ENCODE measurements around the gene SLFN12. TPM values are rescaled to one million over a fixed set of nuclear protein-coding genes. Genes with fewer than 3 reads are reported as not detected.

SLFN12 gene
- total RNA-seq, 1 donor, result 19.9 TPM

- Histone ChIP-seq H4K20me1 (ENCODE audit: insufficient read depth, low read length) (no peaks in the 10 kb centered on the region), H3K4me3 (ENCODE audit: insufficient read depth, low read length) (no peak overlapping the region)
These were observed 15.2 kb upstream of the SLFN12 start for GRCh38 chr17:35447499-35447898.

GRCh38 chr17:35438433-35438832 is 6.1 kb upstream of the SLFN12 start:
- Histone ChIP-seq H3K4me2 (ENCODE audit: insufficient read depth, low read length) (no peak overlapping the region), H3K79me2 (ENCODE audit: insufficient read depth, low read length) (no peaks in the 10 kb centered on the region), H3K36me3 (ENCODE audit: insufficient read depth, low read length) (no peaks in the 10 kb centered on the region), H3K27ac (ENCODE audit: low read depth, low read length) (no peak overlapping the region), H3K4me3 (ENCODE audit: insufficient read depth, low read length) (no peak overlapping the region), H2AFZ (ENCODE audit: low read length) (no peak overlapping the region), H3K27me3 (ENCODE audit: insufficient read depth, low read length) (peaks cover 1% of the 10 kb centered on the region), H4K20me1 (ENCODE audit: insufficient read depth, low read length) (no peaks in the 10 kb centered on the region), H3K4me1 (ENCODE audit: insufficient read depth, low read length) (peaks cover 11% of the 10 kb centered on the region), H3K9me3 (ENCODE audit: low read depth, low read length) (no peaks in the 10 kb centered on the region)
- no peak for TF ChIP-seq CTCF (IDR thresholded peaks at IDR 0.05; ENCODE audit: extremely low read depth, low read depth, low read length)
- DNase-seq (ENCODE audit: insufficient read length, low spot score, missing footprints), result no peak

More at GRCh38 chr17:35447499-35447898, 15.2 kb upstream of the SLFN12 start:
- no peaks in the 10 kb centered on the region for H3K36me3 ChIP-seq (ENCODE audit: insufficient read depth, low read length)
- peaks cover 5% of the 10 kb centered on the region for H3K4me1 ChIP-seq (ENCODE audit: insufficient read depth, low read length)
- TF ChIP-seq CTCF (IDR thresholded peaks at IDR 0.05; ENCODE audit: extremely low read depth, low read depth, low read length), result no peak
- H3K79me2 ChIP-seq (ENCODE audit: insufficient read depth, low read length), result no peaks in the 10 kb centered on the region
- H2AFZ ChIP-seq (ENCODE audit: low read length), result no peak overlapping the region
- peak overlapping the region; percentile 86 for H3K4me2 ChIP-seq (ENCODE audit: insufficient read depth, low read length)
- DNase-seq (ENCODE audit: insufficient read length, low spot score, missing footprints), result no peak
- peaks cover 44% of the 10 kb centered on the region for H3K27me3 ChIP-seq (ENCODE audit: insufficient read depth, low read length)
- H3K9me3 ChIP-seq (ENCODE audit: low read depth, low read length), result peaks cover 2% of the 10 kb centered on the region
- H3K27ac ChIP-seq (ENCODE audit: low read depth, low read length), result no peak overlapping the region

GRCh38 chr17:35433075-35433894 is 985 bp upstream of the SLFN12 start:
- Histone ChIP-seq H3K36me3 (ENCODE audit: insufficient read depth, low read length) (no peaks in the 10 kb centered on the region), H3K4me1 (ENCODE audit: insufficient read depth, low read length) (peaks cover 15% of the 10 kb centered on the region), H4K20me1 (ENCODE audit: insufficient read depth, low read length) (peaks cover 4% of the 10 kb centered on the region), H2AFZ (ENCODE audit: low read length) (peak overlapping the region; percentile 69), H3K27ac (ENCODE audit: low read depth, low read length) (peak overlapping the region; percentile 86), H3K4me3 (ENCODE audit: insufficient read depth, low read length) (peak overlapping the region; percentile 76), H3K79me2 (ENCODE audit: insufficient read depth, low read length) (peaks cover 37% of the 10 kb centered on the region), H3K9me3 (ENCODE audit: low read depth, low read length) (no peaks in the 10 kb centered on the region), H3K4me2 (ENCODE audit: insufficient read depth, low read length) (peak overlapping the region; percentile 86), H3K27me3 (ENCODE audit: insufficient read depth, low read length) (no peaks in the 10 kb centered on the region)
- DNase-seq (ENCODE audit: insufficient read length, low spot score, missing footprints), result peak; percentile 85
- TF ChIP-seq CTCF (IDR thresholded peaks at IDR 0.05; ENCODE audit: extremely low read depth, low read depth, low read length), result peak; percentile 28

GRCh38 chr17:35429702-35430101 is 2.6 kb downstream of the SLFN12 start:
- Histone ChIP-seq H3K4me1 (ENCODE audit: insufficient read depth, low read length) (peaks cover 13% of the 10 kb centered on the region), H2AFZ (ENCODE audit: low read length) (no peak overlapping the region), H3K36me3 (ENCODE audit: insufficient read depth, low read length) (no peaks in the 10 kb centered on the region), H3K79me2 (ENCODE audit: insufficient read depth, low read length) (peaks cover 53% of the 10 kb centered on the region), H3K27me3 (ENCODE audit: insufficient read depth, low read length) (no peaks in the 10 kb centered on the region), H3K27ac (ENCODE audit: low read depth, low read length) (no peak overlapping the region), H3K4me2 (ENCODE audit: insufficient read depth, low read length) (no peak overlapping the region), H3K4me3 (ENCODE audit: insufficient read depth, low read length) (no peak overlapping the region), H3K9me3 (ENCODE audit: low read depth, low read length) (no peaks in the 10 kb centered on the region), H4K20me1 (ENCODE audit: insufficient read depth, low read length) (peaks cover 7% of the 10 kb centered on the region)
- no peak for DNase-seq (ENCODE audit: insufficient read length, low spot score, missing footprints)
- TF ChIP-seq CTCF (IDR thresholded peaks at IDR 0.05; ENCODE audit: extremely low read depth, low read depth, low read length), result no peak
